Lower leg skin (tissue), 4 donors: ENCODE measurements around the gene HGS. TPM values are rescaled to one million over a fixed set of nuclear protein-coding genes. Genes with fewer than 3 reads are reported as not detected.

Experiments
- DNase-seq, 2 donors: peaks; one replicate each; pipeline ENCODE4 v3.0.0-alpha.2; 2019; ENCODE audit warnings: low spot score in 2 of 2
- H3K4me3 ChIP-seq: fragments of 200-600 bp; sonication (generic); 2 replicates; pipeline ENCODE4 v1.5.1; 2017; ENCODE audit warnings: mild to moderate bottlenecking, low read depth; ENCODE audit not compliant: poor library complexity, severe bottlenecking
- POLR2A ChIP-seq, 2 donors: fragments of 450-650 bp; IDR thresholded peaks; one replicate each; pipeline ENCODE4 v1.6.1; 2016 to 2017; ENCODE audit warnings: antibody characterized with exemption in 2 of 2, mild to moderate bottlenecking in 1 of 2, moderate library complexity in 1 of 2
- WGBS, 2 donors: methylation state at CpG; one replicate each; pipeline ENCODE4 v1.1.5; 2018; 5-methylcytosine and 5-hydroxymethylcytosine counted together
- intact Hi-C: fragments of 100-400 bp; cut with DNase I; formaldehyde crosslinking; loops from one replicate; pipeline ENCODE4 v1.15.0; 2023; ENCODE audit warnings: low total_unique reads
- total RNA-seq, 4 donors: library from RNA; depleted of rRNA; stranded (reverse); fragments of >200 nt; gene quantifications; one replicate each; pipeline ENCODE4 v1.1.0, GENCODE V29; 2016
- TF ChIP-seq, protein P1 (sequence below), 3 donors: fragments of 450-650 bp; IDR thresholded peaks; one replicate each; pipeline ENCODE4 v1.5.1; 2016; ENCODE audit warnings: antibody characterized with exemption in 3 of 3, mild to moderate bottlenecking in 3 of 3, moderate library complexity in 2 of 3

The HGS gene
- total RNA-seq, 4 donors from 2014 or later, result 87.0 to 160 (median 92.1) TPM

DNA sequence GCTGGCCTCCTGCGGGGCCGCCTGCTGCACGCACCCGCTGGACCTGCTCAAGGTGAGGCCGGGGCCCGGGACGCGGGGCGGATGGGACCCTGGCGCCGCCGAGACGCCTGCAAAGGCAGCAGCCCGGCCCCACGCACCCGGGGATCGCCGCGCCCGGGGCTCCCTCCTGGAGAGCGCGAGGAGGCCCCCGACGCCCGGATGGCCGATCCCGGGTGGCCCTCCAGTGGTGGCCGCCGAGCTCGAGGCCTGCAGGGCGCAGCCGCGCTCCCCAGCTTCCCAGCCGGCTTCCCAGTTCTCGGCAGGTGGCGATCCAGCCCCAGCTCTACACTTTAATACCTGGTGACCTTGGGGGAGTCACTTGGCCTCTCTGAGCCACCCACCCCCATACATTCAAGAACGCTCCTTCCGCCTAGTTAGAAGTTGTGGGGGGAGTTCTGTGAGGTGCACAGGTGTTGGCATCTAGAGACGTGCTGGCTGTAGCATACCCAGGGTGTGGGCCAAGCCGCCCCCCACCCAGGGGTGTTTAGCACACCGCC, 28.7 kb downstream of the HGS start:
- no peak for TF ChIP-seq POLR2A (IDR thresholded peaks at IDR 0.05)
- DNase-seq, result no peak
- intact Hi-C loops, result no loop called here
- peak overlapping the region; percentile 43 for H3K4me3 ChIP-seq
- WGBS, 2 donors, result 1 to 19% methylated on average over 7 to 30 of the region's 41 CpGs

DNA sequence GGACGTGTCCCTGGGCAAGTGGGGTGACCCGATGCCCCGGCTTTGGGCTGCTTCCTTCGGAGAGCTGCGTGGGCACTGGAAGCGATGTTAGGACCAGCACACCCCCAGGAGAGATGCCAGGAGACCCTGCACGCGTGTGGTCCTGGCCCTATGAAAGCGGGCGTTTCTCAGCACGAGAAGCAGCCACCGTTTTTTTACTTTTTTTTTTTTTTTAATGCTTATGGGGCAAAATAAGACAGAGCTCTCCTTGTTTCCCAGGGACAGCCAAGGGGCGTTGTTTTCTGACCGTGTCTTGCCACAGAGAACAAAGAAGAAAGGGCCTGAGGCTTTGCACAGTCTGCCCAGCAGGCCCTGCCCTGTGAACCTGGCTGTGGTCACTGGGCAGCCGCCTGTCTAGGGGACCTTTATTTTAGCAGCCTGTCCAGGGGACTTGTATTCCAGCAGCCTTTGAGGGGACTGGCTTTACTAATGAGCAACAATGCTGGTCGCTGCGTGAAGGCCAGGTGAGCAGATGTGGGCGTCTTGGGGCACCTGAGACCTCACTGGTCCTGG, 29.3 kb downstream of the HGS start:
- TF ChIP-seq, protein P1, sequence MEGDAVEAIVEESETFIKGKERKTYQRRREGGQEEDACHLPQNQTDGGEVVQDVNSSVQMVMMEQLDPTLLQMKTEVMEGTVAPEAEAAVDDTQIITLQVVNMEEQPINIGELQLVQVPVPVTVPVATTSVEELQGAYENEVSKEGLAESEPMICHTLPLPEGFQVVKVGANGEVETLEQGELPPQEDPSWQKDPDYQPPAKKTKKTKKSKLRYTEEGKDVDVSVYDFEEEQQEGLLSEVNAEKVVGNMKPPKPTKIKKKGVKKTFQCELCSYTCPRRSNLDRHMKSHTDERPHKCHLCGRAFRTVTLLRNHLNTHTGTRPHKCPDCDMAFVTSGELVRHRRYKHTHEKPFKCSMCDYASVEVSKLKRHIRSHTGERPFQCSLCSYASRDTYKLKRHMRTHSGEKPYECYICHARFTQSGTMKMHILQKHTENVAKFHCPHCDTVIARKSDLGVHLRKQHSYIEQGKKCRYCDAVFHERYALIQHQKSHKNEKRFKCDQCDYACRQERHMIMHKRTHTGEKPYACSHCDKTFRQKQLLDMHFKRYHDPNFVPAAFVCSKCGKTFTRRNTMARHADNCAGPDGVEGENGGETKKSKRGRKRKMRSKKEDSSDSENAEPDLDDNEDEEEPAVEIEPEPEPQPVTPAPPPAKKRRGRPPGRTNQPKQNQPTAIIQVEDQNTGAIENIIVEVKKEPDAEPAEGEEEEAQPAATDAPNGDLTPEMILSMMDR (IDR thresholded peaks at IDR 0.05), result no peak
- no peak for TF ChIP-seq POLR2A (IDR thresholded peaks at IDR 0.05)
- no peak for DNase-seq
- WGBS, 2 donors, result 20 to 21% methylated on average over 17 to 18 of the region's 18 CpGs
- peak overlapping the region; percentile 43 for H3K4me3 ChIP-seq
- intact Hi-C loops, result no loop called here

DNA sequence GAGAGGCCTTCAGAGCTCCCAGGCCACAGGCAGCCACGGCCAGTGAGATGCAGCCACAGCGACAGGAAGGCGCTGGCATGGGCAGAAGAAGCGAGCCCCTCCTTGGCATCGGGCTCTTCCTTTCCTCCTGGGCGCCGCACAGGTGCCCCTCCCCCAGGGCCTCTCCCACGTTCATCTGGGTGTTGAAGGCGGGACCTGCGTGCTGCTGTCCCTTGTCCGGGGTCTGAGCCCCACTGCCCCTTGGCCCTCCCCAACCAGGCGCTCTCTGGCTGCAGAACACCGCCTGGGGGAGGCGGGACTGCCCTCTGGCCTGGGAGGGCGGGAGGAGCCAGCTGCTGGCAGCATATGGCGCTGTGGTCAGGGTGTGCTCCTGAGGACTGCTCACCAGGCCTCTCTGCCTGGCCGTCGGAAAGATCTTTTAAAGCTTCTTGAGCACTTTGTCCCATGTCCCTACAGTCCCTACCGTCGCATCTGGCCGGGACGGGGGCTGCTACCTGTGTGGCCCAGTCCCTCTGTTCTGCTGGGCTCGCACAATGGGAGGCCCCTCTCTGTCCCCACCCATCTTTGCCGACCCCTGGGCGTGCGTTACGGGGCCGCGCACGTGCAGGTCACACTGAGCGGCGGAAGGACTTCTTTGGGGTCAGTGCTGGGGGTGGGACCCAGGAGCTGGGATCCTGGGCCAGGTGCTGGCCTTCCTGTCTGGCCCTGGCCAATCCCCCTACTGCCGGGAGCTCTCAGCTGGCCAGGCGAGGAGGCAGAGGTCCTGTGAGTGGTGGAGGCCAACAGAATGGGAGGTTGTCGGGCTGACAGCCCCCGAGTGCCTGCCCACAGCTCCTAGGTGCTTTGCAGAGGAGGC, 30.0 kb downstream of the HGS start:
- WGBS, 2 donors, result 57 to 66% methylated on average over 35 to 36 of the region's 36 CpGs

DNA sequence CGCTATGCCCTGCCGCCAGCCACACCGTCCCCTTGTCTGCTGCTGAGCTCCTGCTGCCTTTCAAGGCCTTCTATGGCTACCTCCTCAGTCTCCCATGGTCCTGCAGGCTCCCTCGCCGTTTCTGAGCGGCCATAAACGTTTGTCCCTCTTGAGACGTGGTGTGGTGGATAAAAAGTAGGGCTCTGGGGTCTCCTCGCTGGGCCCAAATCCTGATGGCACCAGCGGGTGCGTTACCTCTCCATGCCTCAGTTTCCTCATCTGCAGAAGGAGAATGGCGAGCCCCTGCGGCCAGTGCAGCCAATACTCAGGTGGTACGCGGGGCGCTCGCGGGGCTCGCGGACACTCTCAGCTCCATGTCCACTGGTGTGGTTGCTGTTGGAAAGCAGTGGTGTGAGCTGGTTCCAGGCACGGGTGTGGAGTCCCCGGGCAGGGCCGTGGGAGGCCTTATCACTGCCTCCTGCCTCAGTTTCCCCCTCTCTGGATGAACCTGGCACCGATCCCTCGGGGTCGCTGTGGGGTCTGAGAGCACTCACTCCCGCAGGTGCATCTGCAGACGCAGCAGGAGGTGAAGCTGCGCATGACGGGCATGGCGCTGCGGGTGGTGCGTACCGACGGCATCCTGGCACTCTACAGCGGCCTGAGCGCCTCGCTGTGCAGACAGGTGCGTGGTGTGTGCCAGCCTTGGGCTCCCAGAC, 30.7 kb downstream of the HGS start:
- no peak overlapping the region for H3K4me3 ChIP-seq
- 91 to 93% methylated on average over 27 to 28 of the region's 39 CpGs for WGBS, 2 donors
- intact Hi-C loops, result no loop called here

More for the DNA sequence above, 30.0 kb downstream of the HGS start:
- no peak for TF ChIP-seq POLR2A (IDR thresholded peaks at IDR 0.05)
- TF ChIP-seq, protein P1 (IDR thresholded peaks at IDR 0.05), result no peak
- no peak for DNase-seq
- no peak overlapping the region for H3K4me3 ChIP-seq
- intact Hi-C loops, result no loop called here

DNA sequence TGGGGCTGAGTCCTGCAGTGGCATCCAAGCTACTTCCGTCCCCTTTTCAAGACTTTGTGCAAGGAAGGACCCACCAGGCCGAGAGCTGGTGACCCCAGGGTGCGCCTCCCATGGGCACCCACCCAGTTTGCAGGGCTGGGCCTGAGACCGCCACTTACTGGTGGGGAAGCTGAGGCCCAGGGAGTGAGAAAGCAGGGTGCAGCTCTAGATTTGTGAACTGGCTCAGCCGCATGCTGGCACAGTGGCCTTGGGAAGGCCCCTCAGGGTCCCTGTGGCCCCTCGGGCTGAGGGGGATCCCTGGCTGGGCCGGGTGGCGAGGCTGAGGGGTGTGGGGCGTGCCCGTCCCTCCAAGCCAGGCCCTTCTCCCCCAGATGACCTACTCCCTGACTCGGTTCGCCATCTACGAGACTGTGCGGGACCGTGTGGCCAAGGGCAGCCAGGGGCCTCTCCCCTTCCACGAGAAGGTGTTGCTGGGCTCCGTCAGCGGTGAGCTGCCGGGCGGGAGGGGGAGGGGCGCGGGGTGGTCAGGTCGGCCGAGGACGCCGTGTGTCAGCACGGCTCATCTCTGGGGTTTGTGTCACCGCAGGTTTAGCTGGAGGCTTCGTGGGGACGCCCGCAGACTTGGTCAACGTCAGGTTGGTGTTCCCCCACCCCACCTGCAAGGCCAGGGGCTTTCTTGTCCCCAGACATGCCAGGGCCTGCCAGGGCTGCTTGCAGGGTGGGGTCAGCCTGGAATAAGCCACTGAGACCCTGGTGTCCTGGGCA, 31.5 kb downstream of the HGS start:
- WGBS, 2 donors, result 92 to 97% methylated on average over 6 to 27 of the region's 32 CpGs

More for the DNA sequence above, 30.7 kb downstream of the HGS start:
- DNase-seq, result no peak
- no peak for TF ChIP-seq POLR2A (IDR thresholded peaks at IDR 0.05)
- TF ChIP-seq, protein P1 (IDR thresholded peaks at IDR 0.05), result no peak

More for the DNA sequence above, 31.5 kb downstream of the HGS start:
- no peak for TF ChIP-seq POLR2A (IDR thresholded peaks at IDR 0.05)
- TF ChIP-seq, protein P1 (IDR thresholded peaks at IDR 0.05), result no peak
- no peak for DNase-seq
- intact Hi-C loops, result no loop called here
- H3K4me3 ChIP-seq, result no peak overlapping the region
